Measurements from ENCODE around the gene THRA.
"Not testable (repeated sequence)": the region's sequence is repeated elsewhere in the genome, so short reads cannot be mapped to it uniquely, and the experiment has no call there.

The THRA gene

GRCh38 chr17:40121181-40122135, 58.7 kb downstream of the THRA start, which contains the start of gene MSL1:
TSS of gene MSL1 (plus strand) at chr17:40121971. CDS start at chr17:40122613, 642 bp downstream.
- peak; percentile 45 for DNase-seq

GRCh38 chr17:40122136-40122998, 59.6 kb downstream of the THRA start:
- no peak for DNase-seq

- DNase-seq, result peak; percentile 46
Observed at GRCh38 chr17:40122999-40123810, 60.4 kb downstream of the THRA start.

DNA sequence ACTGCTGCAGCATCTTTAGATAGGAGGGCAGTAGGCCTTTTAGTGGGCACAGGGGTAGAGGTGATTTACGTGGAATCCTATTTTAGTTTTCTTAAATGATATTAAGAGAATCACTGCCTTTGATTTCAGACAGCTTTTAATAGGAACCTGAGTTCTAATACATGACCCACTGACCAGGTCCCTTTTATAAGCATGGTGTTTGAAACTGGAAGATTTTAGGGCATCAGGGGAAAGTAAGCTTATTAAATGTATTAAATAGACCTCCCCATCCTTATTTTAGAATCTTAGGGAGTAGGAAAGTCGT, 61.0 kb downstream of the THRA start:
- DNase-seq, result no peak

GRCh38 chr17:40124279-40125141, 61.7 kb downstream of the THRA start:
- no peak for DNase-seq

DNA sequence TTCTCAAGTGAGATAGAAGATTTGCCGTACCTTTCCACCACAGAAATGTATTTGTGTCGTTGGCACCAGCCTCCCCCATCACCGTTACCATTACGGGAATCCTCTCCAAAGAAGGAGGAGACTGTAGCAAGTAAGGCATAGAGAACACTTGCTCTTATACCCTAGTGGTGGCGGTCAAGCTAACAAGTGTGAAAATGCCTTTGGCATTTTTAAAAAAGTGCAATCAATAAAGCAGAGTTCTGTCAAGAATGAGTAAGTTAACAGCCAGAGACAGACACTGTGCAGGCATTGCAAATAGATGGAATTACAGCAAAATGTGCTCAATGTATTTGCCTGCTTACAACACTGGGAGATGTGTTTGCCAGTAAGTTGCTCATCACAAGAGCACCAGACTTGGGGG, 66.7 kb downstream of the THRA start:
- no peak for DNase-seq

DNA sequence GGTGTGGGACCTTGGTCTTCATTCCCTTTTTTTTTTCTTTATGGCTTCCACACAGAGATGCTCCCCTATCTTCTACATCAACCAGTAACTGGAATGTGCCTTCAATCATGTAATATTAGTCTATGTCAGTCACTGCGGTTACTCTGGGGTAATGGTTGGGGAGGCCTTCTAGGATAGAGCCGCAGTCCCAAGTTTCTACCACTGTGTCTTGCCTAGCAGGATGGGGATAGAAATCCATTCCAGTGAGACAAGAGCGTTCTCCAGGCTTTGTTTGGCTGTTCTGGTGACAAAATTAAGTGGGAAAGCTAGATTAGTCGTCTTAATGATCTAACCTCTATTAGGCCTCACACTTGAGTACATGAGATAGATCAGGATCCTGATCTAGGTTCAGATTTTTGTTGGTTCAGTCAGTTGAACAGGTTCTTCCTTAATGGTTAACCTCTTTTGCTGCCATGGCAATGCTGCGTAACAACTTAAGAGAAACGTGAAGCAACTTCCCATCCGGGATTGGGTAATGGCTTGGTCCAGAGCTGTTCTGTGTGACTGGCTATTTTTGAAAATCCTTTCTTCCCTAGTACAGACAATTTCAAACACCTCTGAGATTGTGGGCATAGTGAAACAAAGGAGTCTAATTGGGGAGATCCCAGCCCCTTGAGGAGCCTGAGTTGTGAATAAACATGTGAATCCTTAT, 67.7 kb downstream of the THRA start:
- DNase-seq, result no peak

GRCh38 chr17:40134184-40134583, 71.4 kb downstream of the THRA start:
- DNase-seq, result no peak

- DNase-seq, result no peak
Observed at GRCh38 chr17:40135817-40136216, 73.1 kb downstream of the THRA start.

- peak; percentile 69 for DNase-seq
Observed at GRCh38 chr17:40139566-40140058, 76.8 kb downstream of the THRA start.

DNA sequence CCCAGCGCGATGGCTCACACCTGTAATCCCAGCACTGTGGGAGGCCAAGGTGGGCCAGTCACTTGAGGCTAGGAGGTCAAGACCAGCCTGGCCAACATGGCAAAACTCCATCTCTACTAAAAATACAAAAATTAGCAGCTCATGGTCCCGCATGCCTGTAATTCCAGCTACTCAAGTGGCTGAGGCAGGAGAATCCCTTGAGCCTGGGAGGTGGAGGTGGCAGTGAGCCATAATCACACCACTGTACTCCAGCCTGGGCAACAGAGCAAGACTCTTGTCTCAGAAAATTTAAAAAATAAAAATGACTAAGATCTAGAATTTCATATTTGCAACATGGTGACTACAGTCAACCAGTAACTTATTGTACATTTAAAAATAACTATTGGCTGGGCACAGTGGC, 80.4 kb downstream of the THRA start:
- not testable (repeated sequence) for DNase-seq

All from KG1 (cell line).